ENCODE results near the gene CNOT2.

Gene CNOT2

GRCh38 chr12:70327541-70327940 is 84.3 kb downstream of the CNOT2 start:
- Histone ChIP-seq H3K4me3 (ENCODE audit: low read depth, low read length) (no peak overlapping the region), H3K27me3 (ENCODE audit: insufficient read depth, low read depth, severe bottlenecking) (no peaks in the 10 kb centered on the region), H3K27ac (no peak overlapping the region), H3K9me3 (ENCODE audit: severe bottlenecking) (no peaks in the 10 kb centered on the region), H3K36me3 (peaks cover 10% of the 10 kb centered on the region)
- DNase-seq, result no peak
- no peak for TF ChIP-seq CTCF (IDR thresholded peaks at IDR 0.05; ENCODE audit: low read depth, low read length)

DNA sequence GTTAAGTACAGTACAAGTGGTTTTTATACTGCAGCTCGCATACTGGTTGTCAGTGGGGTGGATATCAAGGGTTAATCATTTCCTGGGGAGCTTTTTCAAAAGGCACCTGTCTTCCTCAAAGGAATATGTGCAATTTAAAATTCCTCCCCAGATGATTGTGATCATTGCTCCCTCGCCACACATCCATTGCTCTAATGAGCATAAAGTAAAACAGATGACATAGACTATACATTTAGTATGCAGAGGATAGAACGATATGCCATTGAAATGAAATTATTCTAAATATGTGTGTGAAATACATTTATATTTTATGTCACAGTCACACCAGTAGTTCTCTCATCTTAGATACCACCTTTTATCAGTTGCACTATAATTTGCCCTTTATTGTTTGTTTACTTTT is 86.5 kb downstream of the CNOT2 start:
- no peak overlapping the region for H3K4me3 ChIP-seq (ENCODE audit: low read depth, low read length)
- no peak for DNase-seq
- H3K27me3 ChIP-seq (ENCODE audit: insufficient read depth, low read depth, severe bottlenecking), result no peaks in the 10 kb centered on the region
- TF ChIP-seq CTCF (IDR thresholded peaks at IDR 0.05; ENCODE audit: low read depth, low read length), result no peak
- no peaks in the 10 kb centered on the region for H3K9me3 ChIP-seq (ENCODE audit: severe bottlenecking)
- H3K27ac ChIP-seq, result no peak overlapping the region
- H3K36me3 ChIP-seq, result peaks cover under 1% of the 10 kb centered on the region

DNA sequence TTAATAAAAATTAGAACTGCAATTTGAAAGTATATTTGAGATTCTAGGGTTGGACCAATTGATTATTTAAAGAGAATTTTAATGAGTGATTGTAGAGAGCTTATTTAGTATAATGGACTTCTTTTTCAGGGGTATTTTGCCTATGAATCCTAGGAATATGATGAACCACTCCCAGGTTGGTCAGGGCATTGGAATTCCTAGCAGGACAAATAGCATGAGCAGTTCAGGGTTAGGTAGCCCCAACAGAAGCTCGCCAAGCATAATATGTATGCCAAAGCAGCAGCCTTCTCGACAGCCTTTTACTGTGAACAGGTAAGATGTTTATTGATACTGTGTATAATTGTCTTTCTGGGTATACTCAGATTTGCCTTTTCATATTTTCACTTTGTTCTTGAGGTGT is 86.9 kb downstream of the CNOT2 start:
- Histone ChIP-seq H3K9me3 (ENCODE audit: severe bottlenecking) (no peaks in the 10 kb centered on the region), H3K36me3 (peaks cover 2% of the 10 kb centered on the region), H3K27ac (no peak overlapping the region), H3K27me3 (ENCODE audit: insufficient read depth, low read depth, severe bottlenecking) (no peaks in the 10 kb centered on the region), H3K4me3 (ENCODE audit: low read depth, low read length) (no peak overlapping the region)
- no peak for TF ChIP-seq CTCF (IDR thresholded peaks at IDR 0.05; ENCODE audit: low read depth, low read length)
- no peak for DNase-seq

GRCh38 chr12:70332236-70332635 is 89.0 kb downstream of the CNOT2 start:
- no peak overlapping the region for H3K4me3 ChIP-seq (ENCODE audit: low read depth, low read length)
- no peak for TF ChIP-seq CTCF (IDR thresholded peaks at IDR 0.05; ENCODE audit: low read depth, low read length)
- no peak for DNase-seq
- peaks cover 19% of the 10 kb centered on the region for H3K36me3 ChIP-seq
- no peaks in the 10 kb centered on the region for H3K27me3 ChIP-seq (ENCODE audit: insufficient read depth, low read depth, severe bottlenecking)
- no peaks in the 10 kb centered on the region for H3K9me3 ChIP-seq (ENCODE audit: severe bottlenecking)
- H3K27ac ChIP-seq, result no peak overlapping the region

- TF ChIP-seq CTCF (IDR thresholded peaks at IDR 0.05; ENCODE audit: low read depth, low read length), result no peak
- DNase-seq, result no peak
- Histone ChIP-seq H3K36me3 (peaks cover 36% of the 10 kb centered on the region), H3K4me3 (ENCODE audit: low read depth, low read length) (no peak overlapping the region), H3K9me3 (ENCODE audit: severe bottlenecking) (no peaks in the 10 kb centered on the region), H3K27me3 (ENCODE audit: insufficient read depth, low read depth, severe bottlenecking) (no peaks in the 10 kb centered on the region), H3K27ac (no peak overlapping the region)
These were observed 91.5 kb downstream of the CNOT2 start for GRCh38 chr12:70334742-70335141.

DNA sequence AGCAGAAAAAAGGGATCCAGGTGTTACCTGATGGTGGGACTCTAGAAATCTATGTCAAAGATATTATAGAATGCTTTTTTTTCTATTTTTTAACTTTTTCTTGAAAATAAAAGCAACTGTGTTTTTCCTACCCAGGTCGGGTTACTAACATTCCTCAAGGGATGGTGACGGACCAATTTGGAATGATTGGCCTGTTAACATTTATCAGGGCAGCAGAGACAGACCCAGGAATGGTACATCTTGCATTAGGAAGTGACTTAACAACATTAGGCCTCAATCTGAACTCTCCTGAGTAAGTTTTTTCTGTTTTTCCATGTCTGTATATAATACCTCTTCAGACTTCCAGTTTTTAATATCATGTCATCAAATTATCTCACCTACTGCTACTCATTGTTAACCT is 95.3 kb downstream of the CNOT2 start:
- no peak for TF ChIP-seq CTCF (IDR thresholded peaks at IDR 0.05; ENCODE audit: low read depth, low read length)
- H3K36me3 ChIP-seq, result peaks cover 53% of the 10 kb centered on the region
- H3K27ac ChIP-seq, result no peak overlapping the region
- no peaks in the 10 kb centered on the region for H3K27me3 ChIP-seq (ENCODE audit: insufficient read depth, low read depth, severe bottlenecking)
- H3K9me3 ChIP-seq (ENCODE audit: severe bottlenecking), result no peaks in the 10 kb centered on the region
- no peak for DNase-seq
- H3K4me3 ChIP-seq (ENCODE audit: low read depth, low read length), result no peak overlapping the region
